Epithelial cell of esophagus (primary cell): Measurements from ENCODE around the gene NRG3.

Experiments
- DNase-seq: peaks from one replicate; pipeline ENCODE4 v3.0.0; 2010; ENCODE audit warnings: low read depth
- H3K4me3 ChIP-seq: 2 replicates; pipeline ENCODE4 v1.5.1; 2011; ENCODE audit warnings: mild to moderate bottlenecking, low read length, control low read depth
- TF ChIP-seq, protein P1 (sequence below): IDR thresholded peaks from 2 replicates; pipeline ENCODE4 v1.5.1; 2011; ENCODE audit warnings: low read depth, mild to moderate bottlenecking, low read length, control low read depth, inconsistent platforms; ENCODE audit not compliant: insufficient read depth; ENCODE audit errors: missing control alignments

Gene NRG3

DNA sequence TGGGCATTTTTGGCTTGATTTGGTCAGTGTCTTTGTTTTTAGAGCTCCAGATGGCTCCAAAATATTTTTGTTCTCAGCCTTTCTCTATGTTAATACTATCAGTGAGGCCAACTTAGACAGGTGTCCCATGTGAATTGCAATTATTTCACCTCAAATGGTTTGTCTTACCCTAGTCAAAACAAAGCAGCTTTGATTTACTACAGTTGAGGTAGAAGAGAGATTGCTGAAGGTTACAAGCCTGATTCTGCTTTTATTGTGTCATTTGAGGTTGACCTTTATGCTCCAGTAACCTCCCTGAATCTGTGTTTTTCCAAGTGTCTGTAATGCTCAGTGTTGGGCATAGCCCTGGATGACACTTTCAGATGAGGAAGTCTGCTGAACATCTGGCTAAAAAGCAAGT lies 882.9 kb downstream of the NRG3 start:
- TF ChIP-seq, protein P1, sequence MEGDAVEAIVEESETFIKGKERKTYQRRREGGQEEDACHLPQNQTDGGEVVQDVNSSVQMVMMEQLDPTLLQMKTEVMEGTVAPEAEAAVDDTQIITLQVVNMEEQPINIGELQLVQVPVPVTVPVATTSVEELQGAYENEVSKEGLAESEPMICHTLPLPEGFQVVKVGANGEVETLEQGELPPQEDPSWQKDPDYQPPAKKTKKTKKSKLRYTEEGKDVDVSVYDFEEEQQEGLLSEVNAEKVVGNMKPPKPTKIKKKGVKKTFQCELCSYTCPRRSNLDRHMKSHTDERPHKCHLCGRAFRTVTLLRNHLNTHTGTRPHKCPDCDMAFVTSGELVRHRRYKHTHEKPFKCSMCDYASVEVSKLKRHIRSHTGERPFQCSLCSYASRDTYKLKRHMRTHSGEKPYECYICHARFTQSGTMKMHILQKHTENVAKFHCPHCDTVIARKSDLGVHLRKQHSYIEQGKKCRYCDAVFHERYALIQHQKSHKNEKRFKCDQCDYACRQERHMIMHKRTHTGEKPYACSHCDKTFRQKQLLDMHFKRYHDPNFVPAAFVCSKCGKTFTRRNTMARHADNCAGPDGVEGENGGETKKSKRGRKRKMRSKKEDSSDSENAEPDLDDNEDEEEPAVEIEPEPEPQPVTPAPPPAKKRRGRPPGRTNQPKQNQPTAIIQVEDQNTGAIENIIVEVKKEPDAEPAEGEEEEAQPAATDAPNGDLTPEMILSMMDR: no peak
- no peak for DNase-seq
- no peak overlapping the region for H3K4me3 ChIP-seq

- no peak for DNase-seq
- H3K4me3 ChIP-seq: no peak overlapping the region
- TF ChIP-seq, protein P1: no peak
Observed at GRCh38 chr10:82759050-82759449, 884.1 kb downstream of the NRG3 start.

DNA sequence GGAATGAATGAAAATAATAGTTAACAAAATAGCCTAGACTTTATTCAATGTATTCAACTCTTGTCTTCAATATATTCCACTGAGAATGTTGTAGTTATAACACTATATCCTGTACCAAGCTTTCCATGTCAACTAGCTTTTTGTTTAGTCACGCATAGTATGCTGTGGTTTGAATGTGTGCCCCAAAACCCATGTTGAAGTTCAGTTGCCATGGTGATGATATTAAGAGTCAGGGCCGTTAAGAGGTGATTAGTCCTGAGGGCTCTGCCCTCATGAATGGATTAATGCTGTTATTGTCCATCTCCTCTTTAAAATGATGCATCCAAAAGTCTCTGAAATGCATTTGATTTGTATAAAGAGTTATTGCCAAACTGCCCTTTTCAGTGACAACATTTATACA lies 887.6 kb downstream of the NRG3 start:
- no peak overlapping the region for H3K4me3 ChIP-seq
- no peak for DNase-seq
- TF ChIP-seq, protein P1: no peak

DNA sequence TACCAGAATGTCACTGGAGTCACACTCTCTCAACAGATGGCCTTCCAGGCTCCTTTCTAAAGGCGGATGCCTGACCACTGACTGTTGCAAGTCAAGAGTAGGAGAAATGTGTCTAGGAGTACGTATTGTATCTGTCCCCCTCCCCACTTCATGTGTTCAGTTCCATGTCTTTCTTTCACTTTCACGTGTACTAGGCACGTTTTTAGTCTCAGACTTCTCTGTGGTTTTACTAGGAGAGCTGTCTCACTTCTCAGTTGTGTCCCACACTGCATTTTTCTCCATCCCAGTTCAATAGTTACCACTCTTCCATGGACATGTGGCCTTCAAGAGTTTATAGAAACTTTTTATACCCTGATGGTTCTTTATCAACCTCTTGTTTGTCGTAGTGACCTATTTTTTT lies 893.0 kb downstream of the NRG3 start:
- H3K4me3 ChIP-seq: no peak overlapping the region
- TF ChIP-seq, protein P1: no peak
- DNase-seq: no peak

DNA sequence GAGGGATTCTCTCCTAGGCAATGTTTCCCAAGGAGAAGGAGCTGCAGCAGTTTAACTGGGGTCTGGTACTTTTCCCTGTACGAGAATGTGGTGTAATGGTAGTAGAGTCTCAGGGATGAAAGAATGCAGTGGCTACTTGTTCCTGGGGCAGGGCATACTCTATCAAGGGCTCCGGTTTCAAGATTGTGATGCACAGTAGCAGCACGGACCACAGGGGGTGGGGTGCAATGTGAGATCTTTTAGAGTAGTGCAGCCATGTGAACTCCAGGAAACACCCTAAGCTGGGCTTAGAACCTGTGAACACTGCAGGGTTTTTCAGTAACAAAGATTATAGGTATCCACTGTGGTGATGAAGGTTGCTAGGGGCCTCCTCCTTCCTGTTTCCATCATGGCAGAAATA lies 903.9 kb downstream of the NRG3 start:
- no peak for DNase-seq
- no peak overlapping the region for H3K4me3 ChIP-seq
- TF ChIP-seq, protein P1: no peak

- TF ChIP-seq, protein P1: peak; percentile 32
- no peak overlapping the region for H3K4me3 ChIP-seq
- no peak for DNase-seq
Observed at GRCh38 chr10:82796510-82796909, 921.5 kb downstream of the NRG3 start.

GRCh38 chr10:82801289-82801688 lies 926.3 kb downstream of the NRG3 start:
- TF ChIP-seq, protein P1: no peak
- no peak overlapping the region for H3K4me3 ChIP-seq
- no peak for DNase-seq
